Measurements from ENCODE around the gene ARL8A. TPM values are rescaled to one million over a fixed set of nuclear protein-coding genes. Genes with fewer than 3 reads are reported as not detected.

ARL8A gene
- total RNA-seq, 4 donors from 2014 or later, result 28.2 to 53.5 (median 49.8) TPM

DNA sequence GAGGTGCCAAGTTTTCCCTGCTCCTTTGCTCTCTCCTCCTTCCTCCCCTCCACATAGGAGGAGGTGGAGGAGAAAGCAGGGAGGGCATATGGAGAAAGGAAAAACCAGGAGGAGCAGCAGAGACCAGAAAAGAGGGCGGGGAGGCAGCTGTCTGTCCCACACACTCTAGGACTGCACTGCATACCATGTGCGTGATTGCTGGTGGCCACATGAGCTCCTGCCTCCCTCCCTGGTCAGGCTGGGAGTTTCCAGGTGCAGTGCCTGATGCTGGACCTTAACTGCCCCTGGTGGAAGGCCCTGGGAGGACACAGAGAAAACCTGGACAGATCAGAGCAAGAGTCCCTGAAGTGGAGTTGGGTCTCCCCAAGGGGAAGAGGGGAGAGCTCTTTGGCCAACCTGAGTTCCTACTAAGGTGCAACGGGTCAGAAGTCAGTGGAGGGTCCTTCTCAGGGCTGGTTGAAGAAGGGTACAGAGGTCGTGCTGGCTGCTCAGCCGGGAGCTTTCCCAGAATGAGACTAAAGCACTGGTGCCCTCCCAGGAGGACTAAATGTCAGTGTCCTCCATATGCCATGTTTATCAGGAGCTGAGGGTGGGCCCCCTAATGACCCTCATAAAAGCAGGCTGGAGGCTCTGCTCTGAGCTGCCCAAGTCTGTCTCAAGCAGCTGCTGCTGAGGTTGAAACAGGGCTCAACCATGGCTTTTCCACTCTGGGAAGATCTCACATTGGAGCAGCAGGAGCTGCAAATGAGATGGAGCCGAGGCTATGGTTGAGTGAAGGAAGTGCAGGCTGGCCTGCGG, 45.6 kb upstream of the ARL8A start:
- no peaks in the 10 kb centered on the region for H3K4me1 ChIP-seq
- ATAC-seq (no peak), DNase-seq (no peak)
- H3K4me3 ChIP-seq, result no peak overlapping the region
- intact Hi-C loops (cut with DNase I; ENCODE audit: low total_unique reads), result loop anchor here (1.0 kb wide), 1 partner anchor 529 kb away; no protein-coding TSS in a partner anchor
- H3K27me3 ChIP-seq, result peaks cover 7 to 18% (median 11%) of the 10 kb centered on the region in 3 donors
- TF ChIP-seq POLR2A (IDR thresholded peaks at IDR 0.05), result no peak
- TF ChIP-seq, protein P1, sequence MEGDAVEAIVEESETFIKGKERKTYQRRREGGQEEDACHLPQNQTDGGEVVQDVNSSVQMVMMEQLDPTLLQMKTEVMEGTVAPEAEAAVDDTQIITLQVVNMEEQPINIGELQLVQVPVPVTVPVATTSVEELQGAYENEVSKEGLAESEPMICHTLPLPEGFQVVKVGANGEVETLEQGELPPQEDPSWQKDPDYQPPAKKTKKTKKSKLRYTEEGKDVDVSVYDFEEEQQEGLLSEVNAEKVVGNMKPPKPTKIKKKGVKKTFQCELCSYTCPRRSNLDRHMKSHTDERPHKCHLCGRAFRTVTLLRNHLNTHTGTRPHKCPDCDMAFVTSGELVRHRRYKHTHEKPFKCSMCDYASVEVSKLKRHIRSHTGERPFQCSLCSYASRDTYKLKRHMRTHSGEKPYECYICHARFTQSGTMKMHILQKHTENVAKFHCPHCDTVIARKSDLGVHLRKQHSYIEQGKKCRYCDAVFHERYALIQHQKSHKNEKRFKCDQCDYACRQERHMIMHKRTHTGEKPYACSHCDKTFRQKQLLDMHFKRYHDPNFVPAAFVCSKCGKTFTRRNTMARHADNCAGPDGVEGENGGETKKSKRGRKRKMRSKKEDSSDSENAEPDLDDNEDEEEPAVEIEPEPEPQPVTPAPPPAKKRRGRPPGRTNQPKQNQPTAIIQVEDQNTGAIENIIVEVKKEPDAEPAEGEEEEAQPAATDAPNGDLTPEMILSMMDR (IDR thresholded peaks at IDR 0.05 in 4 of 5, conservative IDR thresholded peaks at IDR 0.05 in 1 of 5), result no peak
- no peak overlapping the region for H3K27ac ChIP-seq
- no peaks in the 10 kb centered on the region for H3K9me3 ChIP-seq
- H3K36me3 ChIP-seq, result no peaks in the 10 kb centered on the region
- in situ Hi-C loops (cut with MboI; ENCODE audit: low sequenced_read_pairs in 4 of 4), result loop anchor here (10.0 kb wide), 3 partner anchors 125 to 535 kb away; partner anchors contain the start of gene SYT2 (in 2 of the 4)

DNA sequence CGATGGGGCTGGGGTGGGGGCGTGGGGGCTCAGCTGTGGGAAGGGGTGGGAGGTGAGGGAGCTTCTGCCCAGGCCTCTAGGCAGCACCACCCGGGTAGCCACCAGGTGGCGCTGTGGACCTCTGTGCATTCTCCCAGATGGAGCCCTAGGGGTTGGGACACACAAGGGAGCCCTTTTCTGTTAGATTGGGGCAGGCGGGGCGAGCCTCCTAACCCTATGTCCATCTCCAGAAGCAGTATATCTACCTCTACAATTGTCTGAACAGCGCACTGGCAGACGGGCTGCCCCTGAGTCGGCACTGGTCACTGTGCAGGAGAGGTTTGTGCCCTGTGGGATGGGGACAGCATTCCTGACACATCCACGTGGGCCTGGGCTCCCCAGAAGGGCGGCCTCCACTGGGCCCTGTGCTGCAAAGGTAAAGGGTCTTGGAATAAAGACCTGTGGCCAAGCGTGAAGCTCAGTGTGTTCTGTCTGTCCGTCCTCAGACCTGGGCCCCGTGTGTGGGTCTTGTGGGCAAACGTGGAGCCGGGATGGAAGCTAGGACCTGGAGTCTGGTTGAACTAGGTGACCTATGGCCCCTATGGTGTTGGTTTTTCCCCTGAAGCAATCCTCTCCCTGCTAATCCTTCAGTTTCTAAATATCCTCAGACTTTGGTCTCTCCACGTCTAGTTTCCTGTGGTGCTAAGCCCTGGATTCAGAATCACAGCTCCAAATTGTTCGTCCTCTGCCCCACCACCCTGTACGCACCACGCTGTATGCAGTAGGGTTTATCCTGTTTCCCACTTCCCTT, 44.7 kb upstream of the ARL8A start:
- intact Hi-C loops (cut with DNase I; ENCODE audit: low total_unique reads) (loop anchor here (1.0 kb wide), 1 partner anchor 530 kb away; no protein-coding TSS in a partner anchor), in situ Hi-C loops (cut with MboI; ENCODE audit: low sequenced_read_pairs in 4 of 4) (loop anchor here in 3 of 4 donors (10.0 kb wide), 2 partner anchors 526 to 536 kb away; partner anchors contain the start of gene SYT2 (in 2 of the 3))
- no peaks in the 10 kb centered on the region for H3K9me3 ChIP-seq
- H3K27ac ChIP-seq, result no peak overlapping the region
- peak; percentile 35 to 48 for DNase-seq
- H3K36me3 ChIP-seq, result no peaks in the 10 kb centered on the region
- TF ChIP-seq, protein P1 (IDR thresholded peaks at IDR 0.05 in 4 of 5, conservative IDR thresholded peaks at IDR 0.05 in 1 of 5), result peak; percentile 41 to 92 (median 66)
- TF ChIP-seq POLR2A (IDR thresholded peaks at IDR 0.05), result no peak
- ATAC-seq, result peak; percentile 48 to 57
- H3K27me3 ChIP-seq, result peaks cover 7 to 15% (median 9%) of the 10 kb centered on the region in 3 donors
- no peaks in the 10 kb centered on the region for H3K4me1 ChIP-seq
- H3K4me3 ChIP-seq, result no peak overlapping the region

DNA sequence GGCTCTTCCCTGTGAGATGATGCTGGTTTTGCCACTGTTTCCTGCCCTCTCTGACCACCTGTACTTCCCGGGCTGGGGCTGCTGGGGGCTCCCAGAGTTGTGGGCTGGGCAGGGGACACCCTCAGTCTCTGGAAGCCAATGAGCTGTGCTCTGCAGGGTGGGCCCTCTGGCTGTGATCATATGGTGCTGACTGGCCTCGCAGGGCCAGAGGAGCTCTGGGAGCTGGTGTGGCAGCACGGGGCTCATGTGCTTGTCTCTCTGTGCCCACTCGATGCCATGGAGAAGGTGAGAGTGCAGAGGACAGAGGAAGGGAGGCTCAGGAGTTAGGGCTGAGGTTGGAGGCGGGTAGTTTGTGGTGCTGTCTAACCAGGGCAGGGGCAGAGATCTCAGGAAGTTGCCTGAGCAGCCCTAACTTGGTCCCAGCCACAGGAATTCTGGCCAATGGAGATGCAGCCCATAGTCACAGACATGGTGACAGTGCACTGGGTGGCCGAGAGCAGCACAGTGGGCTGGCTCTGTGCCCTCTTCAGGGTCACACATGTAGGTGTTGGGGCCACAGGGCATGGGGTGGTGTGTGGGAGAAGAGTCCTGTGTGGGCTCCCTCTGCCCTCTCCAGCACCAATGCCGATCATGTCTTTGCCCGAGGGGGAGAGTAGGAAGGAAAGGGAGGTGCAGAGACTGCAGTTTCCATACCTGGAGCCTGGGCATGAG, 43.3 kb upstream of the ARL8A start:
- DNase-seq, result no peak
- in situ Hi-C loops (cut with MboI; ENCODE audit: low sequenced_read_pairs in 4 of 4), result loop anchor here in 3 of 4 donors (10.0 kb wide), 2 partner anchors 527 to 537 kb away; partner anchors contain the start of gene SYT2 (in 2 of the 3)
- TF ChIP-seq, protein P1 (IDR thresholded peaks at IDR 0.05 in 4 of 5, conservative IDR thresholded peaks at IDR 0.05 in 1 of 5), result no peak
- TF ChIP-seq POLR2A (IDR thresholded peaks at IDR 0.05), result no peak
- ATAC-seq, result no peak
- intact Hi-C loops (cut with DNase I; ENCODE audit: low total_unique reads), result no loop called here
- H3K36me3 ChIP-seq, result no peaks in the 10 kb centered on the region
- H3K4me1 ChIP-seq, result no peaks in the 10 kb centered on the region
- no peak overlapping the region for H3K4me3 ChIP-seq
- peaks cover 0 to 2% (median 0%) of the 10 kb centered on the region in 3 donors for H3K27me3 ChIP-seq
- H3K27ac ChIP-seq, result no peak overlapping the region
- no peaks in the 10 kb centered on the region for H3K9me3 ChIP-seq

- TF ChIP-seq, protein P1 (IDR thresholded peaks at IDR 0.05 in 4 of 5, conservative IDR thresholded peaks at IDR 0.05 in 1 of 5), result no peak
- no peak for TF ChIP-seq POLR2A (IDR thresholded peaks at IDR 0.05)
- Histone ChIP-seq H3K36me3 (no peaks in the 10 kb centered on the region), H3K4me3 (no peak overlapping the region), H3K27ac (no peak overlapping the region), H3K4me1 (no peaks in the 10 kb centered on the region), H3K27me3 (no peaks in the 10 kb centered on the region), H3K9me3 (no peaks in the 10 kb centered on the region)
- DNase-seq (no peak), ATAC-seq (no peak)
- in situ Hi-C loops (cut with MboI; ENCODE audit: low sequenced_read_pairs in 4 of 4) (loop anchor here in 3 of 4 donors (10.0 kb wide), 2 partner anchors 528 to 538 kb away; partner anchors contain the start of gene SYT2 (in 2 of the 3)), intact Hi-C loops (cut with DNase I; ENCODE audit: low total_unique reads) (no loop called here)
Measured at GRCh38 chr1:202187041-202187671, 42.6 kb upstream of the ARL8A start.

Data from gastrocnemius medialis (tissue), 4 donors.